Urinary bladder (tissue), 4 donors: ENCODE measurements around the gene SRA1. TPM values are rescaled to one million over a fixed set of nuclear protein-coding genes. Genes with fewer than 3 reads are reported as not detected.
"Not testable (repeated sequence)": the region's sequence is repeated elsewhere in the genome, so short reads cannot be mapped to it uniquely, and the experiment has no call there.

Experiments
- DNase-seq: peaks from one replicate; pipeline ENCODE4 v3.0.0-alpha.2; 2015; ENCODE audit errors: extremely low spot score
- H3K27ac ChIP-seq: one replicate; pipeline ENCODE4 v1.5.1; 2013; ENCODE audit warnings: low read depth, mild to moderate bottlenecking, moderate library complexity
- H3K36me3 ChIP-seq: one replicate; pipeline ENCODE4 v1.6.1; 2013; ENCODE audit warnings: mild to moderate bottlenecking, moderate library complexity; ENCODE audit not compliant: insufficient read depth
- H3K4me1 ChIP-seq: one replicate; pipeline ENCODE4 v1.6.1; 2013; ENCODE audit warnings: mild to moderate bottlenecking, moderate library complexity; ENCODE audit not compliant: insufficient read depth
- H3K4me3 ChIP-seq: one replicate; pipeline ENCODE4 v1.5.1; 2013; ENCODE audit warnings: low read depth, low read length
- WGBS: extraction: QIAGEN DNeasy Blood & Tissue Kit; methylation state at CpG from one replicate; pipeline ENCODE4 v1.1.7; 2013; 5-methylcytosine and 5-hydroxymethylcytosine counted together
- polyA plus RNA-seq: library from polyadenylated mRNA; stranded (reverse); fragments of 200-250 nt; gene quantifications from one replicate; pipeline ENCODE4 v1.2.3, GENCODE V29; 2013
- total RNA-seq: library from RNA; depleted of rRNA; stranded (reverse); fragments of >200 nt; gene quantifications from one replicate; pipeline ENCODE4 v1.2.3, GENCODE V29; 2014
- donor health status: healthy with polysubstance abuse.
- donor health status: healthy.

The SRA1 gene
- total and polyA plus RNA-seq, 2 donors = 13.7 to 22.1 TPM

DNA sequence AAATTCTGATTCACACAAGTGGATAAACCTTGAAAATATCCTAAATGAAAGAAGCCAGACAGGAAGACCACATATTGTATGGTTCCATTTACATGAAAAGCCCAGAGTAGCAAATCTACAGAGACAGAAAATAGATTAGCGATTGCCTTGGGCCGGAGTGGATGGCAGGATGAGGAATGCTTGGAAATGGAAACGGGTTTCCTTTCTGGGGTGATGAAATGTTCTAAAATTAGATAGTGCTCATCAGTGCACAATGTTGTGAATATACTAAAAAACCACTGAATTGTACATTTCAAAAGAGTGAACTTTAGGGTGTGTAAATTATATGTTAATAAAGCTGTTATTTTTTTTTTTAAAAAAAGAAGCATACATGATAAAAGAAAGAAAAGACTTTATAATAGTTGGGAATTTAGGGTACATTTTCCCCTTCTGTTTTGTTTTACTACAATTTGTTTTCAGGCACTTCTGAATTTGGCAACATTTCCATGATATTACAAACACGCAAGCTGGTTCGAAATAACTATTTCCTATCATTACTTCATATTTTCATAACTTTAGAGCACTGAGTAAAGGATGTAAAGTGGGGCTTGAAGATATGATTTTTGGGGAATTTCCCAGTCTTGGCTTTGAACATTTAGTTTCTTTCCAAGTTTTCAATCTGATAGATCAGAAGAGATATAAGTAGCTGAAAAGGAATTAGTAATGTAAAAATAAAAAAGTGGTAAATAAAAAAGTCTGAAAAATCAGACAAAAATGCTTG, 31.2 kb upstream of the SRA1 start:
- no peak for DNase-seq
- Histone ChIP-seq H3K27ac (no peak overlapping the region), H3K36me3 (no peaks in the 10 kb centered on the region), H3K4me3 (no peak overlapping the region), H3K4me1 (no peaks in the 10 kb centered on the region)
- WGBS = 55% methylated on average over 5 of the region's 5 CpGs

- Histone ChIP-seq H3K4me3 (no peak overlapping the region), H3K4me1 (no peaks in the 10 kb centered on the region), H3K36me3 (no peaks in the 10 kb centered on the region), H3K27ac (no peak overlapping the region)
- 93% methylated on average over 1 of the region's 1 CpG for WGBS
- no peak for DNase-seq
These were observed 30.2 kb upstream of the SRA1 start for GRCh38 chr5:140587495-140587894.

DNA sequence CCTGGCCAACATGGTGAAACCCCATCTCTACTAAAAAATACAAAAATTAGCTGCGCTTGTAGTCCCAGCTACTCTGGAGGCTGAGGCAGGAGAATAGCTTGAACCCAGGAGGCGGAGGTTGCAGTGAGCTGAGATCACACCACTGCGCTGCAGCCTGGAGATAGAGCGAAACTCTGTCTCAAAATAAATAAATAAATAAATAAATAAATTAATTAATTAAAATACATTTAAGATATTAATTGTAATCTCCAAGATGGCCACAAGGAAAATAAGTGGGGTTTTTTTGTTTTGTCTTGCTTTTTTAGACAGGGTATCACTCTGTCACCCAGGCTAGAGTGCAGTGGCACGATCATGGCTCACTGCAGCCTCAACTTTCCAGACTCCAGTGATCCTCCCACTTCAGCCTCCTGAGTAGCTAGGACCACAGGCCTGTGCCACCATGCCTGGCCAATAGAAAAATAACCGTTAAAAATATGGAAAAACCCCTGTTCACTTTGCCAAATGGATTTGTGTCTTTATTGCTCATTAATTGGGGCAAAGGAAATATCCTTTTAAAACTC, 22.0 kb upstream of the SRA1 start:
- not testable (repeated sequence) for H3K27ac ChIP-seq, H3K4me1 ChIP-seq, H3K4me3 ChIP-seq, DNase-seq, H3K36me3 ChIP-seq
- 91% methylated on average over 6 of the region's 6 CpGs for WGBS

DNA sequence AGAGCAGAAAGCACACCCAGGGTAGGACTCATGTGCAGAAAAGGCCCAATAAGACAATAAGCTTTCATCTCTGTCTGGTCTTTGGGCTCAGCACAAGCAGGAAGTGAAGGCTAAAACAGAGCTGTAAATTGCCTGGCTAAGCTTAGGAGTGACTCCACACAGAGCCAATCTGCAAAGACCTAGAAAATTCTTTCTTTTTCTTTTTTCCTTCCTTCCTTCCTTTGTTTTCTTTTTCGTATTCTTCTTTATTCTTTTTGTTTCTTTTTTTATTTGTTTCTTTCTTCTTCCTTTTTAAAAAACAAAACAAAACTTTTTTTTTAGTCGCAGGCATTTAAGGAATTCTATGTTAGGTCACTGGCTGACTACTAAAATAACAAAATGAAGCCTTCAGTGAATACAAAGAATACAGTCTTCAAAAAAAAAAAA, 19.5 kb upstream of the SRA1 start:
- Histone ChIP-seq H3K4me1 (no peaks in the 10 kb centered on the region), H3K36me3 (no peaks in the 10 kb centered on the region), H3K27ac (no peak overlapping the region), H3K4me3 (no peak overlapping the region)
- 71% methylated on average over 2 of the region's 2 CpGs for WGBS
- DNase-seq = no peak

DNA sequence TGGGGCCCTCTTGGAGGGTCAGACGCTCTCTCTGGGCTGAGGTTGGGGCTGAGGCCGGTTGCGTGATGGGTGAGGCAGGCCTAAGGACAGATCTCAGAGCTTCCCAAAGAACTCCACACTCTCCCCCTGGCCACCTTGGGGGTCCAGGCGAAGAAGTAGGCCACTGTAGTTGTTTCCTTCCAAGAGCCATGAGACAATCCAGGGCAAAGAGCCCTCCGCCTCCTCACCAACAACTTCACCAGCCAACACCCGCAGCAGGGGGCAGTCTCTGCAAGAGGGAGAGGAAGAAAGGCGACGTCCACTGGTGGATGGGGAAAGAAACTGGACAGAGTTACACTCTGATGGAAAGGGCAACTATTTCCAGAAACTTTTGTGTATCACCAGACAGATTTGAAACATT, 18.0 kb upstream of the SRA1 start:
- Histone ChIP-seq H3K36me3 (no peaks in the 10 kb centered on the region), H3K27ac (no peak overlapping the region), H3K4me1 (no peaks in the 10 kb centered on the region), H3K4me3 (no peak overlapping the region)
- DNase-seq = no peak
- WGBS = 83% methylated on average over 8 of the region's 8 CpGs

DNA sequence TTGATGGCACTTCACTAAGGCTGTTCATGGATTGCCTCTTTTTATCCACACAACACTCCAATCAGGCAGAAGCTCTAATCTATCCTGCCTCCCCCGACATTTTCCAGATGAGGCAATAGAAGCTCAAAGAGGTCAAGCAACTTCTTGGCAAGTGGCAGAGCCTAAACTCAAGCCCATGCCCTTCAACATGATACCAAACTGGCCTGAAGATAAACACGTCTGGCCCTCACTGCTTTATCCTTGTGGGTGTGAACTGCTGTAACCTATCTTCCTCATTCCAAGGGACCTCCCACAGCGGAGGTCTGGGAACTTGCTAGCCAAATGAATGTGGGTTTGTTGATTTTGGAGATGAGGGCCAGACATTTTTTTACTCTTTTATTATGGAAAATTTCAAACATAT, 16.9 kb upstream of the SRA1 start:
- no peak overlapping the region for H3K27ac ChIP-seq
- no peaks in the 10 kb centered on the region for H3K4me1 ChIP-seq
- H3K4me3 ChIP-seq = no peak overlapping the region
- H3K36me3 ChIP-seq = no peaks in the 10 kb centered on the region
- DNase-seq = no peak
- 36% methylated on average over 3 of the region's 3 CpGs for WGBS

- WGBS = 91% methylated on average over 7 of the region's 7 CpGs
- H3K36me3 ChIP-seq = no peaks in the 10 kb centered on the region
- H3K27ac ChIP-seq = no peak overlapping the region
- H3K4me3 ChIP-seq = no peak overlapping the region
- H3K4me1 ChIP-seq = no peaks in the 10 kb centered on the region
- DNase-seq = no peak
These were observed 16.4 kb upstream of the SRA1 start for GRCh38 chr5:140573683-140574082.

DNA sequence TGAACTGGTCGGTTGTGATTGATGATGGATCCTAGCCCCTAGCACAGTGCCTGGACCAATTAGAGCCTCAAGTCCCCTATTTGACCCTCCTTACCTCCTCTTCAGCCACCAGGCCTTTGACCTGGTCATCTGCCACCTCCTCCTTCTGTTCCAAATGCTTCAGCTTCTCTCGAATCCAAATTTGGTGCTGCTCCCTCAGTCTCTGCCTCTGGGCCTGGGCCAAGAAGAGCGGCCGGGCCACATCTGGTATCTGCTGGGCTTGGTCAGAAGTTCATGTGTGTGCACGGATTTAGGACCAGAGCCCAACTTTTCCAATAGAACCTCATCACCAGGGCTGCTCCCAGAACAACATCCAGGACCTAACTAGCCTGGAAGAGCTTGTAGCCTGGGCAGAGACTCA, 13.8 kb upstream of the SRA1 start:
- no peak overlapping the region for H3K27ac ChIP-seq
- peaks cover 2% of the 10 kb centered on the region for H3K4me1 ChIP-seq
- WGBS = 53% methylated on average over 5 of the region's 5 CpGs
- no peak overlapping the region for H3K4me3 ChIP-seq
- no peaks in the 10 kb centered on the region for H3K36me3 ChIP-seq
- no peak for DNase-seq

GRCh38 chr5:140570488-140570887, 13.2 kb upstream of the SRA1 start:
- no peak for DNase-seq
- 100% methylated on average over 1 of the region's 1 CpG for WGBS
- peaks cover 2% of the 10 kb centered on the region for H3K4me1 ChIP-seq
- no peaks in the 10 kb centered on the region for H3K36me3 ChIP-seq
- no peak overlapping the region for H3K4me3 ChIP-seq
- H3K27ac ChIP-seq = no peak overlapping the region

DNA sequence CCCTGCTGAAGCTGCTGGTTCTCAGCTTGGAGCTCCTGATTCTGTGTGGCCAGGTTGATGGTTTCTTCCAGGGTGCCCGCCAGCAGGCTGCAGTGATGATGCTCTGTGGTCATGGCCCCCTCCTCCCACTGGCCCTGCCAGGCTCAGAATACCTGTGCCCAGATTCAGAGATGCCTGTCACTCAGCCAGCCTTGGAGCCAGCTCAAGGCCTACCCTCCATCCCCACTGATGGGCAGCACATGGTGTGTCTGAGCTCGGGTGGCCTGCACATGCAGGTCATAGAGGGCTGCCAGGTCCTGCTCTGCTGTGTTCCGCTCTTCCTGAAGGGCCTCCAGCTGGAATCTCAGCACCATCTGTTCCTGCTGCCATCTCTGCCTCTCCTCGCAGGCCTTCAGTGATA, 12.8 kb upstream of the SRA1 start:
- Histone ChIP-seq H3K27ac (no peak overlapping the region), H3K4me3 (no peak overlapping the region), H3K36me3 (no peaks in the 10 kb centered on the region), H3K4me1 (peaks cover 2% of the 10 kb centered on the region)
- WGBS = 93% methylated on average over 4 of the region's 4 CpGs
- DNase-seq = no peak

- 77% methylated on average over 4 of the region's 4 CpGs for WGBS
- no peak overlapping the region for H3K27ac ChIP-seq
- DNase-seq = no peak
- H3K36me3 ChIP-seq = no peaks in the 10 kb centered on the region
- H3K4me3 ChIP-seq = no peak overlapping the region
- peaks cover 2% of the 10 kb centered on the region for H3K4me1 ChIP-seq
These were observed 11.9 kb upstream of the SRA1 start for GRCh38 chr5:140569197-140569596.

- no peak overlapping the region for H3K27ac ChIP-seq
- 78% methylated on average over 2 of the region's 2 CpGs for WGBS
These were observed 11.3 kb upstream of the SRA1 start for GRCh38 chr5:140568443-140569063.

GRCh38 chr5:140567871-140568270, 10.6 kb upstream of the SRA1 start:
- no peak for DNase-seq
- Histone ChIP-seq H3K27ac (no peak overlapping the region), H3K4me3 (no peak overlapping the region), H3K36me3 (no peaks in the 10 kb centered on the region), H3K4me1 (peaks cover 4% of the 10 kb centered on the region)
- WGBS = 96% methylated on average over 13 of the region's 13 CpGs

More at GRCh38 chr5:140568443-140569063, 11.3 kb upstream of the SRA1 start:
- Histone ChIP-seq H3K4me1 (peaks cover 2% of the 10 kb centered on the region), H3K36me3 (no peaks in the 10 kb centered on the region), H3K4me3 (no peak overlapping the region)
- DNase-seq = no peak

GRCh38 chr5:140567136-140567818, 10.0 kb upstream of the SRA1 start:
- no peak for DNase-seq
- Histone ChIP-seq H3K4me3 (no peak overlapping the region), H3K27ac (no peak overlapping the region), H3K36me3 (no peaks in the 10 kb centered on the region), H3K4me1 (peaks cover 4% of the 10 kb centered on the region)
- WGBS = 88% methylated on average over 22 of the region's 22 CpGs
